ENCODE measurements around the gene FECH.

GRCh38 chr18:57543560-57543959 lies 42.9 kb downstream of the FECH start:
- TF ChIP-seq CTCF (IDR thresholded peaks at IDR 0.05) (no peak), POLR2AphosphoS5 (IDR thresholded peaks at IDR 0.05) (no peak), POLR2A (IDR thresholded peaks at IDR 0.05) (no peak)
